Measurements from ENCODE around the gene OLFML3.
"Not testable (repeated sequence)": the region's sequence is repeated elsewhere in the genome, so short reads cannot be mapped to it uniquely, and the experiment has no call there.

The OLFML3 gene

GRCh38 chr1:114008480-114008941 is 29.2 kb downstream of the OLFML3 start:
- Histone ChIP-seq H3K4me1 (no peaks in the 10 kb centered on the region), H3K4me3 (no peak overlapping the region), H3K27me3 (ENCODE audit: low read depth) (no peaks in the 10 kb centered on the region), H3K9me3 (peaks cover 2% of the 10 kb centered on the region; the same call in 1 of the 2 replicates), H3K36me3 (replicated peaks) (no peaks in the 10 kb centered on the region)
- in situ Hi-C loops (cut with MboI; ENCODE audit: low sequenced_read_pairs): no loop called here
- no peak for DNase-seq (ENCODE audit: low spot score in 2 of 2)

- H3K27me3 ChIP-seq (ENCODE audit: low read depth): no peaks in the 10 kb centered on the region
- H3K4me3 ChIP-seq: no peak overlapping the region
- no peaks in the 10 kb centered on the region for H3K36me3 ChIP-seq (replicated peaks)
- no peaks in the 10 kb centered on the region for H3K4me1 ChIP-seq
- H3K9me3 ChIP-seq: peaks cover 2% of the 10 kb centered on the region; the same call in 1 of the 2 replicates
- in situ Hi-C loops (cut with MboI; ENCODE audit: low sequenced_read_pairs): no loop called here
- no peak for DNase-seq (ENCODE audit: low spot score in 2 of 2)
These were observed 29.7 kb downstream of the OLFML3 start for GRCh38 chr1:114008993-114009392.

DNA sequence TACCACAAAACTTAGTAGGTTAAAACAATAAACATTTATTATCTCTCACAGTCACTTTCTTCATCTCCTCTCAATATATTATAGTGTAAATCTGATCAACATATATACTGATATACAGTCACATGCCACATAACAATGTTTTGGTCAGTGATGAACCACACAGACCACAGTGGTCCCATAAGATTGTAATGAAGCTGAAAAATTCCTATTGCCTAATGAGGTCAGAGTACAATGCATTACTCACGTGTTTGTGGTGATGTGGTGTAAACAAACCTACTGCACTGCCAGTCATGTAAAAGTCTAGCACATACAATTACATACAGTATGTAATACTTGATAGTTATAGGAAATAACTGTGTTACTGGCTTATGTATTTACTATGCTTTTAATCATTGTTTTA is 30.1 kb downstream of the OLFML3 start:
- in situ Hi-C loops (cut with MboI; ENCODE audit: low sequenced_read_pairs): no loop called here
- Histone ChIP-seq H3K36me3 (replicated peaks) (no peaks in the 10 kb centered on the region), H3K9me3 (peaks cover 2% of the 10 kb centered on the region; the same call in 1 of the 2 replicates), H3K4me3 (no peak overlapping the region), H3K4me1 (no peaks in the 10 kb centered on the region), H3K27me3 (ENCODE audit: low read depth) (no peaks in the 10 kb centered on the region)
- DNase-seq (ENCODE audit: low spot score in 2 of 2): no peak

DNA sequence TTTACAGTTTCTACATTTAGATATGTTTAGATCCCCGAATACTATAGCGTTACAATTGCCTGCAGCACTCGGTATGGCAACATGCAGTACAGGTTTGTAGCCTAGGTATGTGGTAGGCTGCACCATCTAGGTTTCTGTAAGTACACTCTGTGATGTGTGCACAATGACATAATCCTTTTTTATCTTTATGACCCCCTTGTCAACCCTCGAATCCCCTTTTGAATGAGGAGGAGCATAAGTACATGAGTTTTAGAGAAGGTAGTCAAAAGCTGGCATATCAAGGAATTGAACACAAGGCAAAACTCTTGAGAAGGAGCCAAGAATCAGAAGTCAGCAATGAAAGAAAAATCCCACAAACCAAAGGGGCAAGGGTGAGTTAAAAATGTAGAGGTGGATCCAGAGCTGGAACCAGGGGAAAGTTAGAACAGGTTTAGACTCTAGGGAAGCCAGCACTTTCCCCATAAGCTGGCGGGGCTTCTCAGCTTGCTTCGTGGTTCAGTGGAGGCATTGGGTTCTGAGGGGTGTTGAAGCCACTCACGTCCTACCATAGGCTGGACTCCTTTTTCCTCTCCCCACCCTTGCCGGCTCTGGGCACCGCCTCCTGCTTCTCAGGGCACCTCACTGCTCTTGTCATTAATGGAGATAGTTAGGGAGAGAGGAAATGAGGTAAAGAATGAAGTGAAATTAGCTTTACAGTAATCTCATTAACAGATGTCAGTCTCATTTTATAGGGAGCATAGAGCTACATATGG is 31.3 kb downstream of the OLFML3 start:
- no peak for DNase-seq (ENCODE audit: low spot score in 2 of 2)
- no peaks in the 10 kb centered on the region for H3K4me1 ChIP-seq
- no peak overlapping the region for H3K4me3 ChIP-seq
- peaks cover under 1% of the 10 kb centered on the region; the same call in 1 of the 2 replicates for H3K9me3 ChIP-seq
- in situ Hi-C loops (cut with MboI; ENCODE audit: low sequenced_read_pairs): no loop called here
- H3K27me3 ChIP-seq (ENCODE audit: low read depth): no peaks in the 10 kb centered on the region
- H3K36me3 ChIP-seq (replicated peaks): no peaks in the 10 kb centered on the region

DNA sequence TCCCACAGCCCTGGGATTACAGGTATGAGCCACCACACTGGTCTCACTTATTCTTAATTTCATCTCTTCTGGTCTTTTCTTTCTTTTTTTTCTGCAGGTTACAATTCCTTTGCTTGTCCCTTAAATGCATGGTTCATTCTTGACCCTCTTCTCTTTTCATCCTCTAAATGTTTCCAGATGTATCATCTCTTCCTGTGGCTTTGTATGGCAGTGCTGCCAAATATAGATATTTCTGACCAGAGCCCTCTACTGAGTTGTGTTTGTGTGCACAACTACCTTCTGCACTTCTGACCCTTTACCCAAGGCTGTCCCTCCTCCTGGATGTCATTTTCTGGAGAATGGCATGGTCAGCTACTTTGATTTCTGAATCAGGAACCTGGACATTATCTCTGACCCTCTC is 32.5 kb downstream of the OLFML3 start:
- in situ Hi-C loops (cut with MboI; ENCODE audit: low sequenced_read_pairs): no loop called here
- H3K27me3 ChIP-seq (ENCODE audit: low read depth): no peaks in the 10 kb centered on the region
- no peak for DNase-seq (ENCODE audit: low spot score in 2 of 2)

DNA sequence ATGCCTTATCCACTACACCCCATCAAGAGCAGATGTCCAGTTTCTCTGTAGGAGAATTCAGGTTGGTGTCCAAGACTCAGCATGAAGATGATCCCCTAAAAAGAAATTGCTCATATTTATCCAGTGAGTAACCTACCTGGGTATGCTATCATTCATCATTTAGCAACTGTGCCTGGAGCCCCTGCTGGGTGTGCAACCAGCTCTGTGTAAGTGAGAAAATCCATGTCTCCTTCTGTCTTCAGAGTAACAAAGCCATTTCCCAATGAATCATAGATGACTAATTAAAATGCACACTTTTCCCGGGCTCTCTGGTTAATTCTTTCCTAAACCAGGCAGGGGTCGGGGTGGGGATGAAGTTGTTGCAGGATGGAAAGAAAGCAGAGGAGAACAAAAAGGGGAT is 35.8 kb downstream of the OLFML3 start:
- Histone ChIP-seq H3K36me3 (replicated peaks) (no peaks in the 10 kb centered on the region), H3K4me1 (no peaks in the 10 kb centered on the region), H3K9me3 (no peaks in the 10 kb centered on the region; the same call in 1 of the 2 replicates), H3K4me3 (no peak overlapping the region), H3K27me3 (ENCODE audit: low read depth) (no peaks in the 10 kb centered on the region)
- no peak for DNase-seq (ENCODE audit: low spot score in 2 of 2)
- in situ Hi-C loops (cut with MboI; ENCODE audit: low sequenced_read_pairs): no loop called here

More for the DNA sequence above, 32.5 kb downstream of the OLFML3 start:
- Histone ChIP-seq H3K9me3 (no peaks in the 10 kb centered on the region), H3K4me1 (no peaks in the 10 kb centered on the region), H3K36me3 (replicated peaks) (no peaks in the 10 kb centered on the region), H3K4me3 (no peak overlapping the region)

DNA sequence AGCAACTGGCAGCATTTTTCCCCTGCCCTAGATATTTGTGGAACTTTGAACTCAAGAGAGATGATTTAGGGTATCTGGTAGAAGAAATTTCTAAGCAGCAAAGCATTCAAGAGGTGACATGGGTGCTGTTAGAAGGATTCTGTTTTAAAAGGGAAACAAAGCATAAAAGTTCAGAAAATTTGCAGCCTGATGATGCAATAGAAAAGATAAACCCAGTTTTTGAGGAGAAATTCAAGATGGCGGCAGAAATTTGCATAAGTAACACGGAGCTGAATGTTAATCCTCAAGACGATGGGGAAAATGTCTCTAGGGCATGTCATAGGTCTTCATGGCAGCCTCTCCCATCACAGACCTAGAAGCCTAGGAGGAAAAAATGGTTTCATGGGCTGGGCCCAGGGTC is 40.5 kb downstream of the OLFML3 start:
- H3K4me1 ChIP-seq; DNase-seq (ENCODE audit: low spot score in 2 of 2); H3K4me3 ChIP-seq; H3K36me3 ChIP-seq (replicated peaks); H3K9me3 ChIP-seq; in situ Hi-C loops (cut with MboI; ENCODE audit: low sequenced_read_pairs); H3K27me3 ChIP-seq (ENCODE audit: low read depth): not testable (repeated sequence)

DNA sequence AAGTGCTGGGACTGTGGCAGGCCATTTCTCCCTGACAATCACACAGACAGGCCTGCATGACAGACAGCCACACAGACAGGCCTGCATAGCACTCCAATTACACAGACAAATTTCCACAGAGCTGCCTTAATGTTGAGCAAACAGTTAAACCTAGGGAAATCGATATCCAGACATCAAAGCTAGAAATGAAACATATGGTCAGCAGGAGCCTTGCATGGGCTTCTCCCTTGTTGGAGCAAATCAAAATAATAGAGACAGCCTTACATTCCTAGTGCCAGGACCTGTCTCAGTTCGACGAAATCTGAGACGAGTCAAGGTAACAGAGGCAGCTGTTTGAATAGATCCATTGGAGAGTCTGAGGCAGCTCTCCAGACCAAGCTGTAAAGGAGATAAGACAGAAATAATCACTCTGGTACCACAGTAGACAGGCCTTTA is 42.4 kb downstream of the OLFML3 start:
- no peak for DNase-seq (ENCODE audit: low spot score in 2 of 2)
- no peaks in the 10 kb centered on the region; the same call in 1 of the 2 replicates for H3K9me3 ChIP-seq
- no peak overlapping the region for H3K4me3 ChIP-seq
- in situ Hi-C loops (cut with MboI; ENCODE audit: low sequenced_read_pairs): no loop called here
- no peaks in the 10 kb centered on the region; the same call in 1 of the 2 replicates for H3K4me1 ChIP-seq
- H3K36me3 ChIP-seq (replicated peaks): no peaks in the 10 kb centered on the region
- H3K27me3 ChIP-seq (ENCODE audit: low read depth): no peaks in the 10 kb centered on the region

DNA sequence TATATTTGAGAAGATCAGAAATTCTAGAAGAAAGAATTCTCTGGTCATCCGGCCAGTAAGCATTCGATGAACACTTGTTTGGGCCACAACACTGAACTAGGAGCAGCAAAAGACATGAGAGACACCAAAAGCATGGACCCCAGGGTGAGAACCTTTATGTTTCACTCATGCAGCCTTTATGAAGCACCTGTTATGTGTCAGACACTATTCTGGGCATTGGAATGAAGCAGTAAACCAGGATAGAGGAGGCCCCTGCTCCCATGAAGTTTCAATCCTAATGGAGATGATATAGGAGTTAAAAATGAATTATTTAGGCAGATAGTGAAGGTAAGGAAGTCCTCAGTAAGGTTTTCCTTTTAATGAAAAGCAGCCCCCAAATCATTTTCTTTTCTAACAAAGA is 43.6 kb downstream of the OLFML3 start:
- DNase-seq (ENCODE audit: low spot score in 2 of 2): no peak
- Histone ChIP-seq H3K36me3 (replicated peaks) (no peaks in the 10 kb centered on the region), H3K27me3 (ENCODE audit: low read depth) (no peaks in the 10 kb centered on the region), H3K9me3 (no peaks in the 10 kb centered on the region; the same call in 1 of the 2 replicates), H3K4me3 (no peak overlapping the region), H3K4me1 (no peaks in the 10 kb centered on the region; the same call in 1 of the 2 replicates)
- in situ Hi-C loops (cut with MboI; ENCODE audit: low sequenced_read_pairs): no loop called here

DNA sequence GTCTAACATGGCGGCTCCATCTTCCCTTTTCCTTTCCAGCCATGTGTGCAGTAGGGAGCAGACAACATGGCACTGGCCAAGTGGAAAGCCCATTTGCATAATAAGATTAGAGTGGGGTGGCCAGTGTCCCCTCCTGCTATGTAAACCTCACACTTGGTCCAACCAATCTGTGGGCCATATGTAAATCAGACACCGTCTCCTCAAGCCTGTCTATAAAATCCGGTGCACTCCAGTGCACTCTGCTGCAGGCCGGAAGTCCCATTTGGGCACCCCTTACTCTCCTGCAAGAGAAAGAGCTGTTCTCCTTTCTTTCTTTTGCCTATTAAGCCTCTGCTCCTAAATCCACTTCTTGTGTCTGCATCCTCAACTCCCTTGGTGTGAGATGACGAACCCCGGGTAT is 44.1 kb downstream of the OLFML3 start:
- in situ Hi-C loops (cut with MboI; ENCODE audit: low sequenced_read_pairs): no loop called here

GRCh38 chr1:114024049-114024448 is 44.8 kb downstream of the OLFML3 start:
- in situ Hi-C loops (cut with MboI; ENCODE audit: low sequenced_read_pairs): no loop called here
- Histone ChIP-seq H3K4me3 (no peak overlapping the region), H3K36me3 (replicated peaks) (no peaks in the 10 kb centered on the region), H3K9me3 (no peaks in the 10 kb centered on the region; the same call in 1 of the 2 replicates), H3K4me1 (no peaks in the 10 kb centered on the region; the same call in 1 of the 2 replicates), H3K27me3 (ENCODE audit: low read depth) (no peaks in the 10 kb centered on the region)
- DNase-seq (ENCODE audit: low spot score in 2 of 2): no peak

More for the DNA sequence above, 44.1 kb downstream of the OLFML3 start:
- Histone ChIP-seq H3K36me3 (replicated peaks) (no peaks in the 10 kb centered on the region), H3K4me1 (no peaks in the 10 kb centered on the region; the same call in 1 of the 2 replicates), H3K9me3 (no peaks in the 10 kb centered on the region; the same call in 1 of the 2 replicates), H3K27me3 (ENCODE audit: low read depth) (no peaks in the 10 kb centered on the region), H3K4me3 (no peak overlapping the region)
- DNase-seq (ENCODE audit: low spot score in 2 of 2): no peak

- DNase-seq (ENCODE audit: low spot score in 2 of 2): no peak
- no peak overlapping the region for H3K4me3 ChIP-seq
- in situ Hi-C loops (cut with MboI; ENCODE audit: low sequenced_read_pairs): no loop called here
- no peaks in the 10 kb centered on the region for H3K9me3 ChIP-seq
- H3K27me3 ChIP-seq (ENCODE audit: low read depth): no peaks in the 10 kb centered on the region
- no peaks in the 10 kb centered on the region; the same call in 1 of the 2 replicates for H3K4me1 ChIP-seq
- H3K36me3 ChIP-seq (replicated peaks): no peaks in the 10 kb centered on the region
These were observed 46.5 kb downstream of the OLFML3 start for GRCh38 chr1:114025609-114026401.

GRCh38 chr1:114026797-114027196 is 47.5 kb downstream of the OLFML3 start:
- no peaks in the 10 kb centered on the region for H3K27me3 ChIP-seq (ENCODE audit: low read depth)
- DNase-seq (ENCODE audit: low spot score in 2 of 2): no peak
- in situ Hi-C loops (cut with MboI; ENCODE audit: low sequenced_read_pairs): no loop called here
- no peaks in the 10 kb centered on the region; the same call in 1 of the 2 replicates for H3K4me1 ChIP-seq
- no peaks in the 10 kb centered on the region for H3K36me3 ChIP-seq (replicated peaks)
- no peak overlapping the region for H3K4me3 ChIP-seq
- H3K9me3 ChIP-seq: no peaks in the 10 kb centered on the region
